Measurements from ENCODE around the gene UBE2G1.

The UBE2G1 gene

GRCh38 chr17:4246674-4247073, 119.8 kb downstream of the UBE2G1 start:
- DNase-seq, result no peak

- DNase-seq, result no peak
Measured at GRCh38 chr17:4241535-4241934, 124.9 kb downstream of the UBE2G1 start.

GRCh38 chr17:4236456-4236855, 130.0 kb downstream of the UBE2G1 start:
- no peak for DNase-seq

- DNase-seq, result no peak
Measured at GRCh38 chr17:4235372-4236279, 130.8 kb downstream of the UBE2G1 start.

GRCh38 chr17:4234401-4234800, 132.1 kb downstream of the UBE2G1 start:
- DNase-seq, result no peak

- no peak for DNase-seq
Measured at GRCh38 chr17:4233668-4234258, 132.7 kb downstream of the UBE2G1 start.

GRCh38 chr17:4232168-4232813, 134.2 kb downstream of the UBE2G1 start:
- DNase-seq, result no peak

GRCh38 chr17:4229627-4230541, 136.6 kb downstream of the UBE2G1 start:
- DNase-seq, result no peak

- DNase-seq, result no peak
Measured at GRCh38 chr17:4221899-4222659, 144.4 kb downstream of the UBE2G1 start.

GRCh38 chr17:4221163-4221562, 145.3 kb downstream of the UBE2G1 start:
- DNase-seq, result no peak

GRCh38 chr17:4220655-4221054, 145.8 kb downstream of the UBE2G1 start:
- no peak for DNase-seq

Data from activated CD8-positive, alpha-beta memory T cell treated with anti-CD3 and anti-CD28 coated beads, Interleukin-2, amount 50 U/mL, for 48 hours (primary cell).